Endothelial cell of umbilical vein (primary cell): Measurements from ENCODE around the gene LRP1B.

Experiments used
- CTCF ChIP-seq, 2 donors: IDR thresholded peaks; 1 replicate in 1 of 2; 2 replicates in 1 of 2; pipeline ENCODE4 v1.5.1; 2011; ENCODE audit warnings: low read length in 2 of 2, mild to moderate bottlenecking in 2 of 2, moderate library complexity in 2 of 2, control low read depth in 1 of 2, inconsistent platforms in 1 of 2, low read depth in 1 of 2; ENCODE audit not compliant: insufficient read depth in 1 of 2; ENCODE audit errors: extremely low read depth in 1 of 2
- EZH2 ChIP-seq: IDR thresholded peaks from 2 replicates; pipeline ENCODE4 v1.6.1; 2012; ENCODE audit warnings: borderline replicate concordance, low read depth, mild to moderate bottlenecking, moderate library complexity, low read length, inconsistent platforms; ENCODE audit not compliant: severe bottlenecking
- GATA2 ChIP-seq: IDR thresholded peaks from 2 replicates; pipeline ENCODE4 v1.7.0; 2011; ENCODE audit warnings: low read depth, mild to moderate bottlenecking, moderate library complexity, mixed read lengths, low read length; ENCODE audit not compliant: insufficient read length, insufficient read depth
- JUN ChIP-seq: IDR thresholded peaks from 2 replicates; pipeline ENCODE4 v1.6.1; 2011; ENCODE audit warnings: borderline replicate concordance, low read depth; ENCODE audit not compliant: insufficient read length, insufficient read depth
- MAX ChIP-seq: IDR thresholded peaks from 2 replicates; pipeline ENCODE4 v1.6.1; 2011; ENCODE audit not compliant: insufficient read depth, insufficient read length
- MYC ChIP-seq: IDR thresholded peaks from one replicate; pipeline ENCODE4 v1.6.1; 2011; ENCODE audit warnings: mild to moderate bottlenecking, low read depth, low read length
- POLR2A ChIP-seq: IDR thresholded peaks from 2 replicates; pipeline ENCODE4 v1.6.1; 2012; ENCODE audit warnings: low read depth, mild to moderate bottlenecking, control low read depth, low read length
- POLR2AphosphoS5 ChIP-seq: IDR thresholded peaks from 2 replicates; pipeline ENCODE4 v1.6.1; 2012; ENCODE audit warnings: low read depth, mild to moderate bottlenecking, control low read depth, low read length, moderate library complexity; ENCODE audit not compliant: insufficient read depth

- TF ChIP-seq CTCF (IDR thresholded peaks at IDR 0.05; ENCODE audit: extremely low read depth in 1 of 2, insufficient read depth in 1 of 2, low read depth in 1 of 2, low read length in 2 of 2) (no peak), POLR2A (no peak), EZH2 (no peak), MAX (no peak), POLR2AphosphoS5 (no peak), MYC (no peak), JUN (no peak), GATA2 (no peak)
These were observed 807.2 kb downstream of the LRP1B start for GRCh38 chr2:141323571-141323970.
